IMR-90 (cell line): Measurements from ENCODE around the gene ANKRD6.

Source experiments
- CEBPB ChIP-seq: IDR thresholded peaks from 2 replicates; pipeline ENCODE4 v1.6.1; 2012; ENCODE audit warnings: low read depth, low read length, improper control_type of control experiment
- CHD1 ChIP-seq: IDR thresholded peaks from 2 replicates; pipeline ENCODE4 v1.6.1; 2012; ENCODE audit warnings: low read depth, low read length, improper control_type of control experiment
- CTCF ChIP-seq: conservative IDR thresholded peaks from 2 replicates; pipeline ENCODE4 v1.5.1; 2012; ENCODE audit warnings: mild to moderate bottlenecking, low read depth, low read length, improper control_type of control experiment
- ELK1 ChIP-seq: fragments of 150-350 bp; IDR thresholded peaks from 2 replicates; pipeline ENCODE4 v1.6.1; 2016; ENCODE audit warnings: low read depth, mild to moderate bottlenecking, low read length, moderate library complexity, borderline replicate concordance
- FOS ChIP-seq: fragments of 150-350 bp; IDR thresholded peaks from 2 replicates; pipeline ENCODE4 v1.6.1; 2016; ENCODE audit warnings: low read depth, low read length
- POLR2A ChIP-seq: IDR thresholded peaks from 2 replicates; pipeline ENCODE4 v1.6.1; 2012; ENCODE audit warnings: mild to moderate bottlenecking, low read depth, low read length
- RAD21 ChIP-seq: IDR thresholded peaks from 2 replicates; pipeline ENCODE4 v1.6.1; 2012; ENCODE audit warnings: low read length, improper control_type of control experiment
- RCOR1 ChIP-seq: IDR thresholded peaks from 2 replicates; pipeline ENCODE4 v1.6.1; 2012; ENCODE audit warnings: mild to moderate bottlenecking, low read length, improper control_type of control experiment; ENCODE audit not compliant: insufficient replicate concordance
- SMC3 ChIP-seq: fragments of 150-350 bp; IDR thresholded peaks from 2 replicates; pipeline ENCODE4 v1.6.1; 2016; ENCODE audit warnings: low read depth, mild to moderate bottlenecking, antibody characterized with exemption, low read length, moderate library complexity

GRCh38 chr6:89661559-89661958, 228.6 kb downstream of the ANKRD6 start:
- no peak for TF ChIP-seq CTCF
- TF ChIP-seq RCOR1, result no peak
- no peak for TF ChIP-seq CEBPB
- TF ChIP-seq SMC3, result no peak
- TF ChIP-seq POLR2A, result no peak
- TF ChIP-seq ELK1, result no peak
- no peak for TF ChIP-seq RAD21
- no peak for TF ChIP-seq FOS
- TF ChIP-seq CHD1, result no peak
